Mesodermal cell (in vitro differentiated cells): ENCODE results near the gene JMY.

Experiments used
- H3K27ac ChIP-seq: 2 replicates; pipeline ENCODE4 v1.7.0; 2013; ENCODE audit warnings: mild to moderate bottlenecking, low read depth, low read length, moderate library complexity; ENCODE audit not compliant: severe bottlenecking
- H3K36me3 ChIP-seq: 2 replicates; pipeline ENCODE4 v1.7.1; 2013; ENCODE audit warnings: mild to moderate bottlenecking, low read length, moderate library complexity; ENCODE audit not compliant: control insufficient read depth, insufficient read depth
- H3K4me1 ChIP-seq: one replicate; pipeline ENCODE4 v1.7.1; 2013; ENCODE audit warnings: mild to moderate bottlenecking, low read length; ENCODE audit not compliant: insufficient read depth, control insufficient read depth, poor library complexity, severe bottlenecking
- H3K4me3 ChIP-seq: 2 replicates; pipeline ENCODE4 v1.7.0; 2013; ENCODE audit warnings: low read length, control low read depth, mild to moderate bottlenecking; ENCODE audit not compliant: insufficient read depth, poor library complexity, severe bottlenecking; ENCODE audit errors: extremely low read depth
- H3K9me3 ChIP-seq: 2 replicates; pipeline ENCODE4 v1.7.1; 2013; ENCODE audit warnings: mild to moderate bottlenecking, low read length, moderate library complexity; ENCODE audit not compliant: control insufficient read depth
- WGBS, 2 experiments: methylation state at CpG; one replicate each; pipeline ENCODE4 v1.1.5; 2013; ENCODE audit warnings: missing lambda C conversion rate in 2 of 2; ENCODE audit not compliant: insufficient coverage in 2 of 2; 5-methylcytosine and 5-hydroxymethylcytosine counted together

The JMY gene

GRCh38 chr5:79349881-79350280 lies 114.0 kb downstream of the JMY start:
- H3K36me3 ChIP-seq = no peaks in the 10 kb centered on the region
- peaks cover 8% of the 10 kb centered on the region for H3K9me3 ChIP-seq
- WGBS, 2 experiments = 92% methylated on average over 2 of the region's 2 CpGs; no CpG with 5 or more reads in 1 of the 2 experiments
- no peak overlapping the region for H3K27ac ChIP-seq
- no peak overlapping the region for H3K4me3 ChIP-seq
- peaks cover 9% of the 10 kb centered on the region for H3K4me1 ChIP-seq

- H3K4me1 ChIP-seq = no peaks in the 10 kb centered on the region
- H3K36me3 ChIP-seq = no peaks in the 10 kb centered on the region
- H3K9me3 ChIP-seq = peaks cover 8% of the 10 kb centered on the region
- H3K4me3 ChIP-seq = no peak overlapping the region
- WGBS, 2 experiments = no CpG with 5 or more reads among the region's 1 CpG
- no peak overlapping the region for H3K27ac ChIP-seq
Measured at GRCh38 chr5:79357398-79357797, 121.5 kb downstream of the JMY start.
